ENCODE data around the gene CAPG.
"Not testable (repeated sequence)": the region's sequence is repeated elsewhere in the genome, so short reads cannot be mapped to it uniquely, and the experiment has no call there.

The CAPG gene

GRCh38 chr2:85396531-85397470, 13.4 kb downstream of the CAPG start:
- no peak for DNase-seq

- DNase-seq: no peak
These were observed 14.2 kb downstream of the CAPG start for GRCh38 chr2:85395912-85396475.

GRCh38 chr2:85394976-85395375, 15.2 kb downstream of the CAPG start:
- DNase-seq: no peak

- peak; percentile 58 to 85 for DNase-seq
These were observed 15.9 kb downstream of the CAPG start for GRCh38 chr2:85394261-85394681.

GRCh38 chr2:85393836-85394235, 16.3 kb downstream of the CAPG start:
- no peak for DNase-seq

GRCh38 chr2:85390941-85391669, 19.1 kb downstream of the CAPG start:
- no peak for DNase-seq

- DNase-seq: no peak
These were observed 21.2 kb downstream of the CAPG start for GRCh38 chr2:85388878-85389538.

GRCh38 chr2:85387754-85388153, 22.4 kb downstream of the CAPG start:
- no peak for DNase-seq

GRCh38 chr2:85385746-85386145, 24.4 kb downstream of the CAPG start:
- DNase-seq: no peak

GRCh38 chr2:85383850-85384249, 26.3 kb downstream of the CAPG start:
- DNase-seq: no peak

GRCh38 chr2:85383151-85383550, 27.0 kb downstream of the CAPG start:
- DNase-seq: not testable (repeated sequence)

- no peak for DNase-seq
These were observed 30.1 kb downstream of the CAPG start for GRCh38 chr2:85380048-85380447.

- no peak for DNase-seq
These were observed 31.9 kb downstream of the CAPG start for GRCh38 chr2:85378257-85378656.

- DNase-seq: no peak
These were observed 33.1 kb downstream of the CAPG start for GRCh38 chr2:85377083-85377482.

GRCh38 chr2:85376291-85377065, 33.7 kb downstream of the CAPG start:
- no peak for DNase-seq

GRCh38 chr2:85371045-85371444, 39.1 kb downstream of the CAPG start:
- no peak for DNase-seq

- no peak for DNase-seq
These were observed 40.7 kb downstream of the CAPG start for GRCh38 chr2:85369500-85369899.

GRCh38 chr2:85368921-85369320, 41.2 kb downstream of the CAPG start:
- no peak for DNase-seq

- no peak for DNase-seq
These were observed 43.0 kb downstream of the CAPG start for GRCh38 chr2:85367180-85367579.

GRCh38 chr2:85362653-85363387, 47.3 kb downstream of the CAPG start:
- not testable (repeated sequence) for DNase-seq

GRCh38 chr2:85357736-85358135, 52.4 kb downstream of the CAPG start:
- DNase-seq: no peak

GRCh38 chr2:85356186-85356585, 54.0 kb downstream of the CAPG start:
- DNase-seq: no peak

Data from cerebellar nuclear complex (tissue), 1 donor.